Epidermal melanocyte (primary cell): ENCODE measurements around the gene SPINK2.

Source experiments
- DNase-seq: peaks from one replicate; pipeline ENCODE4 v3.0.0; 2011; ENCODE audit warnings: low spot score; ENCODE audit not compliant: insufficient read length

Gene SPINK2, protein sequence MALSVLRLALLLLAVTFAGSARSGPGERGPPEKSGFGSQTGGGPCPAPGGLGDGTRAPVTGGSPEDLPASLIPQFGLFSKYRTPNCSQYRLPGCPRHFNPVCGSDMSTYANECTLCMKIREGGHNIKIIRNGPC

DNA sequence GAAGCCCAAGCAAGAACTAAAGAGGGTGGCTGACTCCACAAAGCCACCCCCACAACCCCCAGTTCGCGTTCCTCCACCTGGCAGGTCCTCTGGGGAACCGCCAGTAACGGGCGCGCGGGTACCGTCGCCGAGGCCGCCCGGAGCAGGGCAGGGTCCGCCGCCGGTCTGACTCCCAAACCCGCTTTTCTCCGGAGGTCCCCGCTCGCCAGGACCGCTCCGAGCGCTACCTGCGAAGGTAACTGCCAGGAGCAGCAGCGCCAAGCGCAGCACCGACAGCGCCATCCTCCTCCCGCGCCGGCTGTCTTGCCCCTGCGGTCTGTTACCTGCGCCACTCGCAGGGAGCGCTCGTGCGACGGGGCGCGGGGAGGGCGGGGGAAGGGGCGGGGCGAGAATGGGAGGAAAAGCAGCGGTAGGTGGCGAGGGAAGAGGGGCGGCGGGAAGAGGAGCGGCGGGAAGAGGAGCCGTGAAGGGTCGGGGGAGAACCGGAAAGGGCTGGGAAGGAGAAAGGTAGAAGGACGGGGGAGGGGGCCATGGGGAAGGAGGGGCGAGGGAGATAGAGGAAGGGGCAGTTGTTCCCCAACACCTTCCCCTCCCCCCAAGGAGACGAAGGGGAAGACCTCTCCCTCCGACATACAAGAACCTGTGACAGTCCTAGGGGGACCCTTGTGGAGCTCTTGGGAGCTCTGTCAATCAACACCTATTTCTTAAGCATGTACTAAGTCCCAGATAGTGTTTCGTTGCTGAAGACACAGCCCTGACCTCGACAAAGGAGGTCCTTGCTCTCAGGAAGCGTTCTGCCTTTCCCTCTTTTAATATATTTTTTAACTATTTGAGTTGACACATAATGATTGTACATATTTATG is at the start of gene SPINK2:
Gene SPINK2, minus strand, starts transcription at position 321 of the 863 bp plus-strand sequence. Its CDS starts 39 bp downstream, at position 282.
- no peak for DNase-seq

- peak; percentile 34 for DNase-seq
Measured at GRCh38 chr4:56870946-56871345, 49.4 kb upstream of the SPINK2 start.

GRCh38 chr4:56863441-56864139 is 42.1 kb upstream of the SPINK2 start:
- no peak for DNase-seq

- no peak for DNase-seq
Measured at GRCh38 chr4:56861360-56861759, 39.9 kb upstream of the SPINK2 start.

DNA sequence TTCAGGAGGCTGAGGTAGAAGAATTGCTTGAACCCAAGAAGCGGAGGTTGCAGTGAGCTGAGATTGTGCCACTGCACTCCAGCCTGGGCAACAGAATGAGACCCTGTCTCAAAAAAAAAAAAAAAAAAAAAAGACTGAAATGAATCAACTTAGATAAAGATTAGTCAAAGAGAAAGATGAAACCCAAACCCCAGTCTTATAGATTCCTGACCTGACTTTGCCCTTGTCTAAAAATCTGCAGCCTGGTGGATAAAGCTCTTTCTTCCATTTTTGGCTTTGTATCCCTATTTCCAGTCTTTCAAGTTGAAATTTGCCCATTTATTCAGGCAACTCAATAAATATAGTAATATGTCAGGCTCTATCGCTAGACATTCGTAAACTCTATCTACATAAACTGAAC is 39.3 kb upstream of the SPINK2 start:
- no peak for DNase-seq

DNA sequence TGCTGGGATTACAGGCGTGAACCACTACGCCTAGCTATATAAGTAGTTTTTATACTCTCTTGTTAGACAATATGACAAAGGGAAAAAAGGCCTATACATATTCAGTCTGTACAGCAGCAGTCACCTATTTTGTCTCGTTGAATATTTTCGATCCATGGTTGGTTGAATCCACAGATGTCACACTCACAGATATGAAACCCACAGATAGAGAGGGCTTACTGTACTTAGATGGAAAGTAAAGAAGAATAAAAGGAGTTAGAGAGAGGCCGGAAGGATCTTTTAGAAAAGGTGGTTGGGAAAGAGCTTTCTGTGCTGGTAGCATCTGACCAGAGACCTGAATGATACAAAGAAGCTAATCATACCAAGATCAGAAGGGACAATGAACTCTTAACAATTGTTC is 38.3 kb upstream of the SPINK2 start:
- DNase-seq, result no peak

- no peak for DNase-seq
Measured at GRCh38 chr4:56857601-56858309, 36.3 kb upstream of the SPINK2 start.

- no peak for DNase-seq
Measured at GRCh38 chr4:56856656-56857055, 35.2 kb upstream of the SPINK2 start.

GRCh38 chr4:56850910-56851309 is 29.4 kb upstream of the SPINK2 start:
- DNase-seq, result no peak

DNA sequence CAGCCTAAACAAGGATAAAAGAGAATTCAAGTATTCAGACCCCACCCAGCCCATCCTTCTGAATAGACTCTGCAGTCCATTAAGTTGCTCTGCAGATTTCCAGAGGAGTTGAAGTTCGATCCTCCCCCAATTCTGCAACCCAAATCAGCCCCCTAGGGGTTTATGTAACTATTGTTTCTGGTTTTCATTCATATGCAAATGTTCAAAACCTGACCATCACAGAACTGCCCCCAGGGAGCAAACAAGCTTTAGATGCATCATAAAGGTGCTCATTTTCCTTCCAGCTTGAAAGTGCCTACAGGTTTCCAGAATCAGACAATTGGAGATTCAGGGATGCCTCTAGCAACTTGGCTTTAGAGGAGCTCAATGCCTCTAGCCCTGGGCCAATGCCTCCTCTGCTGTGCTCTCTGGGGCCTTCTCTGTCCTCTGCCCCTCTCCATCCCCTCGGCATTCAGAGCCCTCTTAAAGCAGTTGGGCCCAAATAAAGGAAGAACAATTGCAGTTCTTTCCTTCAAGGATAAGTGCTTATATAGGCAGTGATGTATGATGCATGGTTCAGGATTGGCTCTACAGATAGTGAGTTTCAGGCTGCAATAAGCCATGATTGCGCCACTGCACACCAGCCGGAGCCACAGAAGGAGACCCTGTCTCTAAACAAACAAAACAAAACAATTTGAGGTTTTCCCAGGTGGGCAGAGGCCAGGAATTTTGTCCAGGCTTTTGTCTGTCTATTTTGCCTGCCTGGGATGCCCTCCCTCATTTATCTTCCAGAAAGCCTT is 23.5 kb upstream of the SPINK2 start:
- DNase-seq, result no peak

DNA sequence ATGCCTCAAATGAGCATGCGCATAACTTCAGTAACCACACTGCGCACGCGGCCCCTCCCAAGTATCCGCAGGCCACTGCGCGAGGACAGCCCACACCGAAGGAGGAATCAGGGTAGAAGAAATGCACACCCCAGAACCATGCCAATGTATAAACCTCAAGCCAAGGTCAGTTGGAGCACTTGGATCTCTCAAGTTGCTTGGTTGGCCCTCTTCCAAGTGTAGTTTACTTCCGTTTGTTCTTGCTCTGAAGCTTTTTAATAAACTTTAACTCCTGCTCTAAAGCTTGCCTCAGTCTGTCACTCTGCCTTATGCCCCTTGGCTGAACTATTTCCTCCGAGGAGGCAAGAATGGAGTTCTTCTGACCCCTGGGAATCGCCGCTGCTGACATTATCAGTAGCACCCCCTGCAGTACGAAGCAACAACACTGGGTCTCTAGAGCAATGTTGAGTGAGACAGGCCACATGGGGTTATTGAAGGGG is 22.0 kb upstream of the SPINK2 start:
- no peak for DNase-seq

- no peak for DNase-seq
Measured at GRCh38 chr4:56840559-56840958, 19.1 kb upstream of the SPINK2 start.

- DNase-seq, result no peak
Measured at GRCh38 chr4:56828784-56829535, 7.5 kb upstream of the SPINK2 start.

GRCh38 chr4:56823933-56824600 is 2.6 kb upstream of the SPINK2 start:
- no peak for DNase-seq

DNA sequence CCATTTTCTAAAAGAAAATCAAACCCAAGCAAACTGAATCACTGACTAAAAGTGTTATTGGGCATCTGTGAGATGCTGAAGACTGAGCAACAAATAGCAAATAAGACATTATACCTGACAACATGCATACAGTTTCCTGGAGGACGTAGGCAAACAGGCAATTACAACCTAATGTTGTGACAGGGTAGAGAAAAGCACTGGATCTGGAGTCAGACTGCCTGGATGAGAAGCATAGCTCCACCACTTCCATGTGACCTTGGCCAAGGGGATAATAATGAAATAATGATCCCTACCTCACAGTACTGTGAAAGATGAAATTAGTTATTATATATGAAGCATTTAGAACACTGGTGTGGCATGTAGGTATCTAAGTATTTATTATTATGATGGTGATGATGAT is 2.7 kb downstream of the SPINK2 start:
- DNase-seq, result no peak

GRCh38 chr4:56817840-56818491 is 3.5 kb downstream of the SPINK2 start:
- no peak for DNase-seq

DNA sequence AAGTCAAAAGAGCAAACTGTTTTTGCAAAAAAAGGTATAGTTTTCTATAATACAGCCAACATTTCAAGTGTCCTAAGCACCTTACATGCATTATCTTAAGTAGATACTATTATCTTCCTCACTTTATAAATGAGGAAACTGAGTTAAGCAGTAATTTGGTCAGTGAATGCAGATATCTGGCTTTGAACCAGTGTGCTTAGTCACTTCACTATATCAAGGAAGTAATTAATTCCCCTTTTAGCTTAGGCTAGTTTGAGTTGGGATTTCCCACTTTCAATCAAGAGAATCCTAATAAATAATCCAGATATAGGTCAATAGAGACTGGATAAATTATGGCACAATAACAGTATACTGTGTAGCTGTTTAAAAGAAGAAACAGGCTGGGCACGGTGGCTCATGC is 14.8 kb downstream of the SPINK2 start:
- DNase-seq, result no peak

- no peak for DNase-seq
Measured at GRCh38 chr4:56804551-56804950, 16.9 kb downstream of the SPINK2 start.

DNA sequence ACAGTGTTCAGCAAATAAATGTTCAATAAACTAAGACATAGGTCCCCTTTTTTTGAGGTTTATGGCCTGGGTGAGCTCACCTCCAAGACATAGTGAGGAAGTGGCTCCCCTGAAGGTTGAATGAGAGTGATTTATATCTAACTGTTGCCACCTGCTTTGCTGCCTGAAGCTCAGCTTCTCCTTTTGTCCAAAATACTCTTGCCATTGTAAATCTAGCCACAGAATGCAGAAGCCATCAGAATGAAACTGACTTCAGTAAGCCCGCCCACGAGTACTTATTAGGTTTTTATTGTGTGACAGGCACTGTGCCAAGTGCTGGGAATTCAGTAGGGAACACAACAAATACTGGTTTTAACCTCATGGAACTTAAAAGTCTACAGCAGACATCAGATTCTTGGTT is 18.0 kb downstream of the SPINK2 start:
- no peak for DNase-seq
